GM23338 (cell line): Measurements from ENCODE around the gene SNRNP200. TPM values are rescaled to one million over a fixed set of nuclear protein-coding genes. Genes with fewer than 3 reads are reported as not detected.
A peak's percentile ranks its signal among the peaks of the same experiment; 100 is the strongest.

Experiments
- ATAC-seq: fragments of 200-7000 bp; cut with Tn5 transposase; 3 replicates; pipeline ENCODE4 v1.9.1; 2020
- DNase-seq: peaks from one replicate; pipeline ENCODE4 v3.0.0-alpha.2; 2015; ENCODE audit warnings: low spot score
- H2AFZ ChIP-seq: fragments of 200-600 bp; sonication (generic); 2 replicates; pipeline ENCODE4 v1.8.0; 2016; ENCODE audit warnings: antibody characterized with exemption, mild to moderate bottlenecking, moderate library complexity
- H3F3A ChIP-seq: fragments of 200-600 bp; sonication (generic); replicated peaks from 2 replicates; pipeline ENCODE4 v1.8.0; 2017; ENCODE audit warnings: antibody characterized with exemption, mixed run types, low read depth
- H3K27ac ChIP-seq: fragments of 200-600 bp; sonication (generic); 2 replicates; pipeline ENCODE4 v1.6.1; 2016; ENCODE audit warnings: low read depth
- H3K27me3 ChIP-seq: fragments of 200-600 bp; sonication (generic); 2 replicates; pipeline ENCODE4 v1.8.0; 2016; ENCODE audit warnings: mild to moderate bottlenecking, mixed run types, moderate library complexity; ENCODE audit not compliant: insufficient read depth
- H3K36me3 ChIP-seq: fragments of 200-600 bp; sonication (generic); 2 replicates; pipeline ENCODE4 v1.8.0; 2016; ENCODE audit warnings: mild to moderate bottlenecking; ENCODE audit not compliant: insufficient read depth
- H3K4me1 ChIP-seq: fragments of 200-600 bp; sonication (generic); 2 replicates; pipeline ENCODE4 v1.8.0; 2016; ENCODE audit warnings: mild to moderate bottlenecking, moderate library complexity; ENCODE audit not compliant: insufficient read depth
- H3K4me2 ChIP-seq: fragments of 200-600 bp; sonication (generic); 2 replicates; pipeline ENCODE4 v1.7.1; 2017; ENCODE audit warnings: mixed run types
- H3K4me3 ChIP-seq: fragments of 200-600 bp; sonication (generic); 2 replicates; pipeline ENCODE4 v1.6.1; 2016; ENCODE audit warnings: mixed run types
- H3K79me2 ChIP-seq: fragments of 200-600 bp; sonication (generic); replicated peaks from 2 replicates; pipeline ENCODE4 v1.8.0; 2017; ENCODE audit warnings: mild to moderate bottlenecking; ENCODE audit not compliant: insufficient read depth
- H3K9me2 ChIP-seq: fragments of 200-600 bp; sonication (generic); 2 replicates; pipeline ENCODE4 v1.8.0; 2017; ENCODE audit not compliant: insufficient read depth
- H4K20me1 ChIP-seq: fragments of 200-600 bp; sonication (generic); replicated peaks from 2 replicates; pipeline ENCODE4 v1.8.0; 2017; ENCODE audit warnings: mild to moderate bottlenecking; ENCODE audit not compliant: insufficient read depth
- H3K27ac Mint-ChIP-seq: 2 replicates; pipeline ENCODE4 v1.8.0; 2020; ENCODE audit warnings: inconsistent platforms, mild to moderate bottlenecking, moderate library complexity, mixed read lengths
- H3K27me3 Mint-ChIP-seq: 3 replicates; pipeline ENCODE4 v1.8.0; 2022; ENCODE audit warnings: low read depth, mild to moderate bottlenecking, moderate library complexity, mixed read lengths, inconsistent platforms; ENCODE audit not compliant: insufficient read depth, poor library complexity
- H3K36me3 Mint-ChIP-seq: 3 replicates; pipeline ENCODE4 v1.8.0; 2021; ENCODE audit warnings: low read depth, mild to moderate bottlenecking, inconsistent platforms, moderate library complexity, mixed read lengths
- H3K4me1 Mint-ChIP-seq: 3 replicates; pipeline ENCODE4 v1.8.0; 2020; ENCODE audit warnings: mild to moderate bottlenecking, inconsistent platforms, mixed read lengths
- H3K4me3 Mint-ChIP-seq: 3 replicates; pipeline ENCODE4 v1.8.0; 2021; ENCODE audit warnings: moderate library complexity, mild to moderate bottlenecking, inconsistent platforms, mixed read lengths
- H3K9me3 Mint-ChIP-seq: 3 replicates; pipeline ENCODE4 v1.8.0; 2020; ENCODE audit warnings: moderate library complexity, mild to moderate bottlenecking, inconsistent platforms, mixed read lengths
- CTCF ChIP-seq, 2 experiments: fragments of 200-600 bp in 1 of 2; sonication (generic) in 1 of 2; conservative IDR thresholded peaks; 2 replicates each; pipeline versions ENCODE4 v1.5.1 to v1.6.1; 2016 to 2017; ENCODE audit warnings: antibody characterized with exemption in 2 of 2, low read depth in 2 of 2, mild to moderate bottlenecking in 2 of 2, moderate library complexity in 1 of 2
- ETS1 ChIP-seq: IDR thresholded peaks from 2 replicates; pipeline ENCODE4 v1.6.1; 2016; ENCODE audit warnings: antibody characterized with exemption
- EZH2 ChIP-seq: fragments of 200-600 bp; sonication (generic); IDR thresholded peaks from one replicate; pipeline ENCODE4 v1.8.0; 2017; ENCODE audit warnings: antibody characterized with exemption, mild to moderate bottlenecking, low read depth; ENCODE audit not compliant: unreplicated experiment
- EZH2phosphoT487 ChIP-seq: fragments of 200-600 bp; sonication (generic); IDR thresholded peaks from one replicate; pipeline ENCODE4 v1.8.1; 2018; ENCODE audit warnings: antibody characterized with exemption; ENCODE audit not compliant: unreplicated experiment
- JUNB ChIP-seq: IDR thresholded peaks from one replicate; pipeline ENCODE4 v1.6.1; 2016; ENCODE audit warnings: antibody characterized with exemption; ENCODE audit not compliant: unreplicated experiment
- NANOG ChIP-seq: IDR thresholded peaks from 2 replicates; pipeline ENCODE4 v1.6.1; 2016; ENCODE audit warnings: antibody characterized with exemption, borderline replicate concordance
- POLR2AphosphoS5 ChIP-seq: IDR thresholded peaks from 2 replicates; pipeline ENCODE4 v1.6.1; 2016; ENCODE audit warnings: antibody characterized with exemption, low read depth
- REST ChIP-seq: IDR thresholded peaks from one replicate; pipeline ENCODE4 v1.6.1; 2018; ENCODE audit warnings: antibody characterized with exemption; ENCODE audit not compliant: unreplicated experiment
- STAT1 ChIP-seq: IDR thresholded peaks from one replicate; pipeline ENCODE4 v1.6.1; 2016; ENCODE audit warnings: antibody characterized with exemption; ENCODE audit not compliant: unreplicated experiment
- ZNF114 ChIP-seq: fragments of 250-450 bp; sonication (Bioruptor Pico); IDR thresholded peaks from 2 replicates; pipeline ENCODE4 v1.5.0; 2020; ENCODE audit warnings: mild to moderate bottlenecking, moderate library complexity
- ZNF331 ChIP-seq: fragments of 250-450 bp; sonication (Bioruptor Pico); IDR thresholded peaks from 2 replicates; pipeline ENCODE4 v1.5.0; 2020; ENCODE audit warnings: low read depth, mild to moderate bottlenecking, moderate library complexity
- polyA plus RNA-seq: library from polyadenylated mRNA; unstranded; fragments of >200 nt; fragmentation: Nextera tagmentation; extraction: Ambion mirVana; gene quantifications from 2 replicates; pipeline ENCODE4 v1.2.1, GENCODE V29; 2016
- total RNA-seq: library from RNA; depleted of rRNA; stranded (reverse); fragments of >200 nt; shearing (Covaris generic); gene quantifications from 2 replicates; pipeline ENCODE4 v1.2.3, GENCODE V29; 2014

The SNRNP200 gene
- total and polyA plus RNA-seq, 2 experiments from 2014 or later: 70.7 to 179 TPM

- no peak overlapping the region for H2AFZ ChIP-seq
- no peak for ATAC-seq
Measured at GRCh38 chr2:96233880-96234316, 71.4 kb downstream of the SNRNP200 start.

GRCh38 chr2:96233436-96233835 lies 71.9 kb downstream of the SNRNP200 start:
- Histone ChIP-seq H2AFZ (no peak overlapping the region), H3K4me1 (no peaks in the 10 kb centered on the region), H4K20me1 (no peaks in the 10 kb centered on the region), H3K4me3 (no peak overlapping the region), H3K36me3 (no peaks in the 10 kb centered on the region), H3F3A (no peaks in the 10 kb centered on the region), H3K79me2 (no peaks in the 10 kb centered on the region), H3K4me2 (no peak overlapping the region), H3K9me2 (peaks cover 4% of the 10 kb centered on the region; the same call in 1 of the 2 replicates), H3K27me3 (no peaks in the 10 kb centered on the region), H3K27ac (no peak overlapping the region)
- Mint-ChIP-seq H3K27me3 (no peaks in the 10 kb centered on the region), H3K4me3 (no peak overlapping the region), H3K27ac (no peak overlapping the region), H3K4me1 (peaks cover 4% of the 10 kb centered on the region; the same call in 2 of the 3 replicates), H3K36me3 (no peaks in the 10 kb centered on the region), H3K9me3 (no peaks in the 10 kb centered on the region)
- DNase-seq (no peak), ATAC-seq (no peak)
- no peak for TF ChIP-seq ETS1
- no peak for TF ChIP-seq ZNF331 (CRISPR knock-in tag)
- TF ChIP-seq EZH2: no peak
- no peak for TF ChIP-seq NANOG
- TF ChIP-seq STAT1: no peak
- TF ChIP-seq ZNF114: no peak
- no peak for TF ChIP-seq CTCF (conservative IDR thresholded peaks at IDR 0.05; ENCODE audit: low read depth in 2 of 2)
- no peak for TF ChIP-seq EZH2phosphoT487
- TF ChIP-seq REST: no peak
- TF ChIP-seq POLR2AphosphoS5: no peak
- TF ChIP-seq JUNB: no peak

More at GRCh38 chr2:96233880-96234316, 71.4 kb downstream of the SNRNP200 start:
- H3K36me3 Mint-ChIP-seq: no peaks in the 10 kb centered on the region
- peaks cover 4% of the 10 kb centered on the region; the same call in 1 of the 2 replicates for H3K9me2 ChIP-seq
- no peaks in the 10 kb centered on the region for H3K79me2 ChIP-seq
- H3K4me3 Mint-ChIP-seq: no peak overlapping the region
- H3K4me1 ChIP-seq: no peaks in the 10 kb centered on the region
- TF ChIP-seq POLR2AphosphoS5 (no peak), CTCF (conservative IDR thresholded peaks at IDR 0.05; ENCODE audit: low read depth in 2 of 2) (0 out of 4 replicates have a peak, but pooled peaks of 1 of the 2 experiments have one; percentile 3), ZNF114 (no peak)
- no peaks in the 10 kb centered on the region for H3K27me3 ChIP-seq
- H3K27me3 Mint-ChIP-seq: peaks cover under 1% of the 10 kb centered on the region
- no peak overlapping the region for H3K4me2 ChIP-seq
- no peak for DNase-seq
- H3K27ac ChIP-seq: no peak overlapping the region
- no peak overlapping the region for H3K27ac Mint-ChIP-seq
- H3K36me3 ChIP-seq: no peaks in the 10 kb centered on the region
- no peak overlapping the region for H3K4me3 ChIP-seq
- no peaks in the 10 kb centered on the region for H4K20me1 ChIP-seq
- H3K4me1 Mint-ChIP-seq: peaks cover 4% of the 10 kb centered on the region; the same call in 2 of the 3 replicates
- no peaks in the 10 kb centered on the region for H3F3A ChIP-seq
- H3K9me3 Mint-ChIP-seq: no peaks in the 10 kb centered on the region
